Naive thymus-derived CD8-positive, alpha-beta T cell (primary cell): ENCODE measurements around the gene MECR. TPM values are rescaled to one million over a fixed set of nuclear protein-coding genes. Genes with fewer than 3 reads are reported as not detected.
"Not testable (repeated sequence)": the region's sequence is repeated elsewhere in the genome, so short reads cannot be mapped to it uniquely, and the experiment has no call there.

Experiments used
- ATAC-seq, 2 donors: fragments of 150-1000 bp; cut with Tn5 transposase in 1 of 2; sonication (Bioruptor Pico), chemical (Tn5 transposase) in 1 of 2; 1 replicate in 1 of 2; 2 replicates in 1 of 2; pipeline ENCODE4 v1.10.0; 2021; ENCODE audit warnings: mild to moderate bottlenecking in 2 of 2, moderate library complexity in 2 of 2
- POLR2A ChIA-PET: fragments of 350-600 bp; sonication (Branson Sonifier 250); formaldehyde crosslinking; loops from one replicate; lab custom pipeline; 2021; ENCODE audit warnings: antibody characterized with exemption; lab: Charles Lee
- DNase-seq, 10 donors: peaks; one replicate each; pipeline versions ENCODE4 v3.0.0 to v3.0.0-alpha.2; 2020 to 2022
- H3K27ac Mint-ChIP-seq, 10 donors: one replicate each; pipeline ENCODE4 v1.8.0; 2020 to 2022; ENCODE audit warnings: mild to moderate bottlenecking in 10 of 10, mixed read lengths in 10 of 10, moderate library complexity in 4 of 10, inconsistent platforms in 1 of 10
- H3K27me3 Mint-ChIP-seq, 5 donors: one replicate each; pipeline ENCODE4 v1.8.0; 2021 to 2022; ENCODE audit warnings: mixed read lengths in 5 of 5
- H3K36me3 Mint-ChIP-seq, 3 donors: one replicate each; pipeline ENCODE4 v1.8.0; 2020 to 2022; ENCODE audit warnings: mixed read lengths in 3 of 3, mild to moderate bottlenecking in 2 of 3, inconsistent platforms in 1 of 3
- H3K4me1 Mint-ChIP-seq, 4 donors: one replicate each; pipeline ENCODE4 v1.8.0; 2021 to 2022; ENCODE audit warnings: mixed read lengths in 4 of 4
- H3K4me3 Mint-ChIP-seq, 10 donors: one replicate each; pipeline ENCODE4 v1.8.0; 2020 to 2022; ENCODE audit warnings: mild to moderate bottlenecking in 10 of 10, mixed read lengths in 10 of 10, moderate library complexity in 6 of 10, inconsistent platforms in 1 of 10
- H3K9me3 Mint-ChIP-seq, 9 donors: one replicate each; pipeline ENCODE4 v1.8.0; 2020 to 2022; ENCODE audit warnings: mixed read lengths in 9 of 9, mild to moderate bottlenecking in 3 of 9, inconsistent platforms in 1 of 9, moderate library complexity in 1 of 9
- polyA plus RNA-seq, 3 donors: library from polyadenylated mRNA; unstranded; fragments of 300-500 nt; fragmentation: Illumina TruSeq; gene quantifications; one replicate each; pipeline ENCODE4 v1.2.3, GENCODE V29; 2021
- total RNA-seq, 8 experiments: library from RNA in 2 of 8; stranded (reverse) in 2 of 8; gene quantifications; one replicate each; pipeline ENCODE4 v1.2.3 and lab custom pipeline; 2021 to 2026

MECR gene
- total and polyA plus RNA-seq, 5 experiments from 2014 or later = 17.9 to 25.8 (median 23.3) TPM

- Mint-ChIP-seq H3K9me3 (no peaks in the 10 kb centered on the region), H3K4me3 (peak overlapping the region in 9 of 10 donors; percentile 77 to 86 (median 80)), H3K4me1 (peaks cover 10 to 20% (median 18%) of the 10 kb centered on the region in 4 donors), H3K27me3 (peaks cover 34 to 60% (median 43%) of the 10 kb centered on the region in 5 donors), H3K27ac (no peak overlapping the region), H3K36me3 (peaks cover 0 to 7% (median 0%) of the 10 kb centered on the region in 3 donors)
- POLR2A ChIA-PET = no interaction called here
- ATAC-seq (no peak), DNase-seq (peak in 1 of 10 donors; percentile 37)
Observed at GRCh38 chr1:29239142-29239541, 8.4 kb upstream of the MECR start.

DNA sequence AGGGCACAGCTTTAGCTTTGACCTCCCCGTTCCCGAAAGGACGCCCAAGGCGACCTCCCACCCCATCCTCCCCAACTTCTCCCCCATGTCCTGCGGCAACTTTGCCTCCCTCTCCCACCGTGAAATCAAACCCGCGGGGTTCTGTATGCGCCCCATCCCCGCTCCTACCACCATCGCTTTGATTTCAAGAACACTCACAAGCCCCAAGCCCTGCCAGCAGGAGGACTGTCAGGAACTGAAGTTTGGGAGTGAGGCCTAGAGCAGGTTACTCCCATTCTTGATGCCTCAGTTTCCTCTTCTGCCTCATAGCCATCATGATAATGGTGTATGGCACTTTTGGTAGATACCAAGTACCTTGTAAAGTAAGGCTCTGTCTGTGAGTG lies 7.9 kb upstream of the MECR start:
- Mint-ChIP-seq H3K9me3 (no peaks in the 10 kb centered on the region), H3K36me3 (peaks cover 0 to 7% (median 0%) of the 10 kb centered on the region in 3 donors)

GRCh38 chr1:29237852-29238619 lies 7.3 kb upstream of the MECR start:
- POLR2A ChIA-PET = no interaction called here
- peaks cover 0 to 7% (median 0%) of the 10 kb centered on the region in 3 donors for H3K36me3 Mint-ChIP-seq
- H3K27me3 Mint-ChIP-seq = peaks cover 34 to 60% (median 43%) of the 10 kb centered on the region in 5 donors
- H3K9me3 Mint-ChIP-seq = no peaks in the 10 kb centered on the region
- DNase-seq = peak in 1 of 10 donors; percentile 60
- ATAC-seq = peak in 1 of 2 donors; percentile 6
- peaks cover 10 to 20% (median 18%) of the 10 kb centered on the region in 4 donors for H3K4me1 Mint-ChIP-seq
- no peak overlapping the region for H3K27ac Mint-ChIP-seq
- H3K4me3 Mint-ChIP-seq = peak overlapping the region; percentile 61 to 85 (median 81)

More for the DNA sequence above, 7.9 kb upstream of the MECR start:
- Mint-ChIP-seq H3K27ac (peak overlapping the region in 2 of 10 donors; percentile 22 to 39), H3K27me3 (peaks cover 34 to 60% (median 43%) of the 10 kb centered on the region in 5 donors), H3K4me3 (peak overlapping the region; percentile 61 to 86 (median 79)), H3K4me1 (peaks cover 10 to 20% (median 18%) of the 10 kb centered on the region in 4 donors)
- POLR2A ChIA-PET = no interaction called here
- no peak for ATAC-seq
- DNase-seq = peak in 1 of 10 donors; percentile 27

DNA sequence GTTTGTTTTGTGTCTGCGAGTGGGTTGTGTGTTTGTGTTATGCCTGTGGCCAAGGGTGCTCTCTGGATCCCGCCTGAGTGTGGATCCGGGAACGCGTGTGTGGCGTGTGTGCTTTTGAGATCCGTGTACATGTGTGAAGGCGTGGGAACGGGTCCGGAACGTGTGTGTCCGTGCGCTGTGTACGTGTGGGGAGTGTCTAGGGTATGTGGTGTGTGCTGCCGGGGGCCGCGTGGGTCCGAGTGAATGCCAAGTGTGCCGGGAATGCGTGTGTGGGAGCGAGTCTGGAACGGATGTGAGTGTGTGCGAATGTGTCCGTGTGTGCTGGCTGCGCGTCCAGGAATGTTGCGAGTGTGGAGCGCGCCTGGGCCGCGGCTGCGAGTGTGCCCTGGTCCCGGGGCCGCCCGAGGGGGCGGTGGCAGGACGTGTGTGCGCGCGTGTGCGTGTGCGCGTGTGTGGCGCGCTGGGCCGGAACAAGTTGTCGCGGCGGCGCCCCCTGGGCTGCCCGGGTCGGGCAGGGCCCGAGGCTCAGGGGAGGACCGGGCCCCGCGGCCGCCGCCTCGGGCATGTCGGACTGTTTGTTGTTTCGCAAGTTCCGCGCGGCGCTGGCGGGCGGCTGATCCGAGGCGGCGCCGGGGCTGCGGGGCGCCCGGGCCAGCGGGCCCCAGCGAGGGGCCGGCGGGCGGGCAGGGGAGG lies 6.5 kb upstream of the MECR start:
- ATAC-seq (peak; percentile 18 to 27), DNase-seq (peak in 3 of 10 donors; percentile 12 to 45 (median 13))
- peak overlapping the region in 4 of 10 donors; percentile 21 to 63 (median 50) for H3K27ac Mint-ChIP-seq
- H3K36me3 Mint-ChIP-seq = peaks cover 0 to 7% (median 0%) of the 10 kb centered on the region in 3 donors
- H3K27me3 Mint-ChIP-seq = peaks cover 34 to 60% (median 43%) of the 10 kb centered on the region in 5 donors
- peak overlapping the region; percentile 73 to 97 (median 84) for H3K4me3 Mint-ChIP-seq
- POLR2A ChIA-PET = no interaction called here
- H3K9me3 Mint-ChIP-seq = no peaks in the 10 kb centered on the region
- H3K4me1 Mint-ChIP-seq = peaks cover 10 to 20% (median 18%) of the 10 kb centered on the region in 4 donors

- peak overlapping the region in 4 of 10 donors; percentile 21 to 63 (median 50) for H3K27ac Mint-ChIP-seq
- H3K4me1 Mint-ChIP-seq = peaks cover 10 to 20% (median 18%) of the 10 kb centered on the region in 4 donors
- H3K36me3 Mint-ChIP-seq = peaks cover 0 to 7% (median 0%) of the 10 kb centered on the region in 3 donors
- no peaks in the 10 kb centered on the region for H3K9me3 Mint-ChIP-seq
- peak overlapping the region; percentile 73 to 97 (median 84) for H3K4me3 Mint-ChIP-seq
- ATAC-seq = no peak
- peaks cover 34 to 58% (median 43%) of the 10 kb centered on the region in 5 donors for H3K27me3 Mint-ChIP-seq
- POLR2A ChIA-PET = no interaction called here
- no peak for DNase-seq
Observed at GRCh38 chr1:29236712-29237128, 6.0 kb upstream of the MECR start.

- peak within 1 kb of the TSS in 7 of 10 donors; percentile 21 to 63 (median 43) for H3K27ac Mint-ChIP-seq
- H3K36me3 Mint-ChIP-seq = peaks cover 0 to 7% (median 0%) of the 10 kb centered on the region in 3 donors
- H3K4me3 Mint-ChIP-seq = peak within 1 kb of the TSS; percentile 73 to 97 (median 84)
- POLR2A ChIA-PET = no interaction called here
- no peaks in the 10 kb centered on the region for H3K9me3 Mint-ChIP-seq
- DNase-seq (peak; percentile 59 to 91 (median 80)), ATAC-seq (peak; percentile 84 to 87)
- H3K4me1 Mint-ChIP-seq = peaks cover 13 to 24% (median 22%) of the 10 kb centered on the region in 4 donors
- peaks cover 32 to 52% (median 39%) of the 10 kb centered on the region in 5 donors for H3K27me3 Mint-ChIP-seq
Observed at GRCh38 chr1:29235955-29236711, 5.4 kb upstream of the MECR start, which contains the start of gene PTPRU. TSS of gene PTPRU (plus strand) at chr1:29236522. CDS start at chr1:29236645, 123 bp downstream.

GRCh38 chr1:29234881-29235280 lies 4.1 kb upstream of the MECR start:
- POLR2A ChIA-PET, H3K9me3 Mint-ChIP-seq, ATAC-seq, DNase-seq, H3K36me3 Mint-ChIP-seq: not testable (repeated sequence)
- Mint-ChIP-seq H3K4me3 (peak overlapping the region in 1 of 10 donors; percentile 12), H3K27ac (peak overlapping the region in 1 of 10 donors; percentile 5), H3K27me3 (peaks cover 27 to 40% (median 31%) of the 10 kb centered on the region in 5 donors), H3K4me1 (peaks cover 19 to 36% (median 32%) of the 10 kb centered on the region in 4 donors)

GRCh38 chr1:29234471-29234870 lies 3.7 kb upstream of the MECR start:
- no peak for ATAC-seq
- POLR2A ChIA-PET = no interaction called here
- Mint-ChIP-seq H3K4me1 (peaks cover 22 to 41% (median 36%) of the 10 kb centered on the region in 4 donors), H3K27me3 (peaks cover 23 to 36% (median 27%) of the 10 kb centered on the region in 5 donors), H3K4me3 (peak overlapping the region in 1 of 10 donors; percentile 12), H3K9me3 (no peaks in the 10 kb centered on the region), H3K27ac (peak overlapping the region in 1 of 10 donors; percentile 5), H3K36me3 (peaks cover 0 to 7% (median 0%) of the 10 kb centered on the region in 3 donors)
- no peak for DNase-seq

DNA sequence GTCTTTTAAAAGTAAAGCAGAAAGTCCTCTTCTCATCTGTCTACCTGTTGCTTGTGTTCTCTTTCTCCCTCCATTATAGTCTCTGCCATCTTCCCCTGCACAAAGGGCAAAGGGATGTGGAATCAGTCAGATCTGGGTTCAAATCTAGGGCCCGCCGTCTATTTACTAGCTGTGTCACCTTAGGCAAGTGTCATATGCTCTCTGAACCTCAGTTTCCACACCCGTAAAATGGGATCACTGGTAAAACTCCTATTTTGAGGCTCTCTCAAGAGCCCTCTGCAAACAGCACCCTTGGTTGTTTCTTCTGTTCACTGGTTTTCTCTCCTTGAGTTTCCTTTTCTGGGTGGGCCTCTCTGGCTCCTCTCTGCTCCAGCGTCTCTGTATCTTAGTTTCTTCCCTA lies 3.0 kb upstream of the MECR start:
- Mint-ChIP-seq H3K4me3 (peak overlapping the region in 2 of 10 donors; percentile 43 to 72), H3K27ac (peak overlapping the region in 2 of 10 donors; percentile 1 to 68), H3K27me3 (peaks cover 15 to 28% (median 21%) of the 10 kb centered on the region in 5 donors), H3K36me3 (peaks cover 0 to 7% (median 0%) of the 10 kb centered on the region in 3 donors), H3K9me3 (no peaks in the 10 kb centered on the region), H3K4me1 (peaks cover 21 to 40% (median 36%) of the 10 kb centered on the region in 4 donors)
- no peak for DNase-seq
- no peak for ATAC-seq
- POLR2A ChIA-PET = interaction anchor here (0.7 kb wide), 1 partner anchor 1147 kb away, joined by 5 read pairs; no protein-coding TSS in a partner anchor

DNA sequence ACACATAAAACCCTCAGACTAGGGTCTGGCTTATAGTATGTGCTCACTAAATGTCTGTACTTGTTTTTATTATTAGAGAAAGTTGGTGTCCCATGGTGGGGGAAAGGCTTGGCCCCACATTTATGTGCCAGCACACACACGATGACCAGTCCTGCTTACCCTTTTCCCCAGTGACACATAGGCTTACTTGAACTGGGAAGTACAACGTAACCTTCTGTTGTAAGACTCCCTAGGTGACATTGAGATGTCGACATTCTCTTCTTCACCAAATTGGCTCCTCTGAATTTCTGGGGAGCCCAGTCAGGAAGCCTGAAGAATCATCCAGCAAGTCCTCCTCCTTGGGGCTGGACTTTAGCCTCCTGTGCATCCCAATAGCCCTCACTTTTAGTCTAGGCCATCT lies 1.7 kb upstream of the MECR start:
- Mint-ChIP-seq H3K27ac (peak overlapping the region in 2 of 10 donors; percentile 11 to 57), H3K27me3 (peaks cover 9 to 20% (median 16%) of the 10 kb centered on the region in 5 donors), H3K4me1 (peaks cover 18 to 37% (median 32%) of the 10 kb centered on the region in 4 donors), H3K4me3 (peak overlapping the region in 4 of 10 donors; percentile 14 to 76 (median 39)), H3K9me3 (no peaks in the 10 kb centered on the region), H3K36me3 (peaks cover 0 to 7% (median 0%) of the 10 kb centered on the region in 3 donors)
- POLR2A ChIA-PET = interaction anchor here (2.5 kb wide), 1 partner anchor 51 kb away, joined by 10 read pairs; the partner anchor contains the start of gene SRSF4
- DNase-seq (no peak), ATAC-seq (no peak)

- Mint-ChIP-seq H3K4me3 (peak overlapping the region; percentile 91 to 99 (median 93)), H3K9me3 (no peaks in the 10 kb centered on the region)
- POLR2A ChIA-PET = interaction anchor here (0.7 to 2.5 kb wide), 3 partner anchors 48 to 1150 kb away, joined by 3 to 10 read pairs (median 3); partner anchors contain the start of gene SRSF4
Observed at GRCh38 chr1:29230204-29230552, 556 bp downstream of the MECR start.

More at GRCh38 chr1:29230204-29230552, 556 bp downstream of the MECR start:
- DNase-seq = no peak
- Mint-ChIP-seq H3K36me3 (no peaks in the 10 kb centered on the region), H3K27ac (peak overlapping the region; percentile 84 to 98 (median 96)), H3K4me1 (peaks cover 14 to 25% (median 23%) of the 10 kb centered on the region in 4 donors), H3K27me3 (peaks cover 0 to 5% (median 2%) of the 10 kb centered on the region in 5 donors)
- no peak for ATAC-seq
